GM12872 (cell line): Measurements from ENCODE around the gene RSKR.

Experiments used
- CTCF ChIP-seq: IDR thresholded peaks from 3 replicates; pipeline ENCODE4 v1.5.1; 2011; ENCODE audit warnings: low read depth, mild to moderate bottlenecking, low read length, moderate library complexity; ENCODE audit not compliant: insufficient read depth

RSKR gene

GRCh38 chr17:28598799-28599310 is 15.1 kb downstream of the RSKR start, which contains the start of gene SPAG5:
TSS of gene SPAG5 (minus strand) at chr17:28599025. CDS start at chr17:28598946, 79 bp downstream.
- TF ChIP-seq CTCF: no peak

GRCh38 chr17:28598389-28598788 is 15.6 kb downstream of the RSKR start:
- TF ChIP-seq CTCF: no peak

GRCh38 chr17:28597606-28598383 is 16.2 kb downstream of the RSKR start:
- no peak for TF ChIP-seq CTCF

- TF ChIP-seq CTCF: no peak
Observed at GRCh38 chr17:28592260-28592659, 21.7 kb downstream of the RSKR start.

- TF ChIP-seq CTCF: no peak
Observed at GRCh38 chr17:28585851-28586250, 28.1 kb downstream of the RSKR start.

GRCh38 chr17:28584434-28584833 is 29.6 kb downstream of the RSKR start:
- TF ChIP-seq CTCF: no peak

GRCh38 chr17:28582513-28582912 is 31.5 kb downstream of the RSKR start:
- no peak for TF ChIP-seq CTCF
